H9 (cell line): ENCODE results near the gene DNAH8. TPM values are rescaled to one million over a fixed set of nuclear protein-coding genes. Genes with fewer than 3 reads are reported as not detected.

ENCODE experiments used
- DNase-seq: peaks from one replicate; pipeline ENCODE4 v3.0.0-alpha.2; 2017
- H2AFZ ChIP-seq: one replicate; pipeline ENCODE4 v1.6.1; 2013; ENCODE audit warnings: mild to moderate bottlenecking, low read length, control low read depth, moderate library complexity
- H2AK5ac ChIP-seq: 2 replicates; pipeline ENCODE4 v1.6.1; 2013; ENCODE audit warnings: low read length, control low read depth, mixed read lengths; ENCODE audit not compliant: insufficient read length
- H2BK120ac ChIP-seq: one replicate; pipeline ENCODE4 v1.6.1; 2013; ENCODE audit warnings: low read depth, mild to moderate bottlenecking, low read length, control low read depth, inconsistent platforms; ENCODE audit not compliant: poor library complexity, severe bottlenecking
- H2BK12ac ChIP-seq: 2 replicates; pipeline ENCODE4 v1.6.1; 2013; ENCODE audit warnings: low read length, control low read depth, mixed read lengths, low read depth; ENCODE audit not compliant: insufficient read length
- H2BK15ac ChIP-seq: 2 replicates; pipeline ENCODE4 v1.6.1; 2013; ENCODE audit warnings: low read depth, low read length, control low read depth
- H2BK20ac ChIP-seq: one replicate; pipeline ENCODE4 v1.6.1; 2013; ENCODE audit warnings: low read depth, mild to moderate bottlenecking, low read length, control low read depth, inconsistent platforms; ENCODE audit not compliant: poor library complexity, severe bottlenecking
- H2BK5ac ChIP-seq: 2 replicates; pipeline ENCODE4 v1.6.1; 2013; ENCODE audit warnings: low read length, control low read depth, mixed read lengths; ENCODE audit not compliant: insufficient read length
- H3K14ac ChIP-seq: 2 replicates; pipeline ENCODE4 v1.6.1; 2013; ENCODE audit warnings: low read length, control low read depth; ENCODE audit not compliant: insufficient read depth
- H3K18ac ChIP-seq: 2 replicates; pipeline ENCODE4 v1.6.1; 2013; ENCODE audit warnings: low read depth, mild to moderate bottlenecking, mixed read lengths, low read length, control low read depth; ENCODE audit not compliant: insufficient read length
- H3K23ac ChIP-seq: 2 replicates; pipeline ENCODE4 v1.6.1; 2013; ENCODE audit warnings: low read length, control low read depth, mixed read lengths, low read depth; ENCODE audit not compliant: insufficient read length
- H3K23me2 ChIP-seq: 2 replicates; pipeline ENCODE4 v1.6.1; 2013; ENCODE audit warnings: low read depth, mild to moderate bottlenecking, mixed read lengths, low read length, control low read depth; ENCODE audit not compliant: insufficient read length, poor library complexity, severe bottlenecking
- H3K27ac ChIP-seq: 2 replicates; pipeline ENCODE4 v1.5.1; 2013; ENCODE audit warnings: low read length, control low read depth, mixed read lengths, low read depth; ENCODE audit not compliant: insufficient read length
- H3K27me3 ChIP-seq: 2 replicates; pipeline ENCODE4 v1.6.1; 2013; ENCODE audit warnings: low read length, control low read depth, inconsistent platforms; ENCODE audit not compliant: insufficient read depth
- H3K4ac ChIP-seq: 2 replicates; pipeline ENCODE4 v1.6.1; 2013; ENCODE audit warnings: low read depth, mild to moderate bottlenecking, control low read depth, inconsistent platforms, low read length, moderate library complexity
- H3K4me1 ChIP-seq: 2 replicates; pipeline ENCODE4 v1.6.1; 2013; ENCODE audit warnings: low read length, control low read depth, inconsistent platforms; ENCODE audit not compliant: insufficient read depth
- H3K4me2 ChIP-seq: 2 replicates; pipeline ENCODE4 v1.6.1; 2013; ENCODE audit warnings: low read length, control low read depth, mixed read lengths; ENCODE audit not compliant: insufficient read length, insufficient read depth
- H3K56ac ChIP-seq: 2 replicates; pipeline ENCODE4 v1.6.1; 2013; ENCODE audit warnings: low read depth, mild to moderate bottlenecking, mixed read lengths, low read length, control low read depth; ENCODE audit not compliant: insufficient read length
- H3K79me1 ChIP-seq: 2 replicates; pipeline ENCODE4 v1.6.1; 2013; ENCODE audit warnings: low read depth, mild to moderate bottlenecking, moderate library complexity, low read length, control low read depth, inconsistent platforms; ENCODE audit not compliant: insufficient read depth, poor library complexity, severe bottlenecking
- H3K79me2 ChIP-seq: 2 replicates; pipeline ENCODE4 v1.6.1; 2013; ENCODE audit warnings: low read length, control low read depth, inconsistent platforms; ENCODE audit not compliant: insufficient read depth
- H3K9ac ChIP-seq: 2 replicates; pipeline ENCODE4 v1.6.1; 2013; ENCODE audit warnings: low read length, control low read depth, mixed read lengths; ENCODE audit not compliant: insufficient read length; ENCODE audit errors: extremely low read depth
- H3K9me3 ChIP-seq: one replicate; pipeline ENCODE4 v1.6.1; 2013; ENCODE audit warnings: low read depth, low read length, inconsistent platforms; ENCODE audit not compliant: control insufficient read depth
- H3T11ph ChIP-seq: one replicate; pipeline ENCODE4 v1.6.1; 2013; ENCODE audit warnings: mild to moderate bottlenecking, low read length, control low read depth, inconsistent platforms
- H4K20me1 ChIP-seq: one replicate; pipeline ENCODE4 v1.6.1; 2013; ENCODE audit not compliant: control insufficient read depth, insufficient read length, insufficient read depth
- H4K5ac ChIP-seq: 2 replicates; pipeline ENCODE4 v1.6.1; 2013; ENCODE audit warnings: low read depth, mild to moderate bottlenecking, mixed read lengths, low read length, control low read depth; ENCODE audit not compliant: insufficient read length
- H4K8ac ChIP-seq: replicated peaks from 2 replicates; pipeline ENCODE4 v1.6.1; 2013; ENCODE audit warnings: low read length, control low read depth, mixed read lengths, low read depth; ENCODE audit not compliant: insufficient read length
- H4K91ac ChIP-seq: 2 replicates; pipeline ENCODE4 v1.6.1; 2013; ENCODE audit warnings: low read depth, mild to moderate bottlenecking, moderate library complexity, mixed read lengths, low read length, control low read depth; ENCODE audit not compliant: insufficient read length
- H3K27ac Mint-ChIP-seq, 3 experiments: 2 replicates in 2 of 3; 3 replicates in 1 of 3; pipeline ENCODE4 v1.8.0; 2020 to 2021; ENCODE audit warnings: mixed read lengths in 3 of 3, mild to moderate bottlenecking in 1 of 3, moderate library complexity in 1 of 3
- H3K27me3 Mint-ChIP-seq: 2 replicates; pipeline ENCODE4 v1.8.0; 2021; ENCODE audit warnings: low read depth, mild to moderate bottlenecking, moderate library complexity, mixed read lengths
- H3K36me3 Mint-ChIP-seq, 3 experiments: 2 replicates in 2 of 3; 3 replicates in 1 of 3; pipeline ENCODE4 v1.8.0; 2020 to 2021; ENCODE audit warnings: low read depth in 3 of 3, mixed read lengths in 3 of 3; ENCODE audit not compliant: insufficient read depth in 1 of 3
- H3K4me1 Mint-ChIP-seq, 2 experiments: 2 replicates each; pipeline ENCODE4 v1.8.0; 2020; ENCODE audit warnings: mixed read lengths in 2 of 2
- H3K4me3 Mint-ChIP-seq, 2 experiments: 2 replicates in 1 of 2; 3 replicates in 1 of 2; pipeline ENCODE4 v1.8.0; 2020 to 2021; ENCODE audit warnings: mild to moderate bottlenecking in 2 of 2, mixed read lengths in 2 of 2, moderate library complexity in 1 of 2
- H3K9me3 Mint-ChIP-seq, 2 experiments: 2 replicates in 1 of 2; 3 replicates in 1 of 2; pipeline ENCODE4 v1.8.0; 2020; ENCODE audit warnings: mild to moderate bottlenecking in 2 of 2, mixed read lengths in 2 of 2, moderate library complexity in 1 of 2
- WGBS: extraction: QIAGEN DNeasy Blood & Tissue Kit; methylation state at CpG from one replicate; pipeline ENCODE4 v1.1.7; 2013; ENCODE audit warnings: missing lambda C conversion rate, low lambda C conversion rate, mixed read lengths; ENCODE audit not compliant: insufficient read length; ENCODE audit errors: extremely low coverage; 5-methylcytosine and 5-hydroxymethylcytosine counted together
- total RNA-seq: library from RNA; stranded (reverse); gene quantifications from 2 replicates; pipeline ENCODE4 v1.2.1, GENCODE V29; 2021
- TF ChIP-seq, protein P1 (sequence below): fragments of 200-600 bp; sonication (generic); conservative IDR thresholded peaks from 3 replicates; pipeline ENCODE4 v1.8.0; 2021; ENCODE audit warnings: antibody characterized with exemption, mild to moderate bottlenecking

DNAH8 gene
- total RNA-seq, 1 experiment from 2014 or later = not detected

DNA sequence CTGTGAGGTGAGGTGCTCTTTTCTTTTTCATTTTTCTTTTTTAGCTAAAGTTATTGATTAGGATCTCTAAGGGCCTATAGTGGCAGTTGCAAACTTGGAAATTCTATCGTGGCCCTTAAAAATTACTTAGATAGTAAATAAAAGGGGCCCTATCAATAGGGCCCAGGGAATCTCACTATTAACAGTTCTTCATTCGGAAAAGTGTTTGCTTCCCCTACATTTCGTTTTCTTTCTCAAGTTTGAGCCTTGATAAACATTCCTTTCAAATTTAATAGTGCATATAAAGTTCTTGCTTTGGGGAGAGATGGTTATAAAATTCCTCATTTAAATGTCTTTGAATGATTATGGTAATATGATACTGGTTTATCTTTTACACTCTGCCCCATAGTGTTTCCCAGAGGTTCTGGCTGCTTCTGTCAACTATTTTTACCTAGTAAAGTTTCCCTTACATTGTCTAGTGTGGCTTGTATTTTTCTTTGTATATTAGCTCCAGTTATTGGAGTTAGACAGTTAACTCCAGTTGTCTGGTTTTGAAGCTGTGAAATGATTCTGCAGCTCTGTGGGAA is 263.1 kb downstream of the DNAH8 start:
- Mint-ChIP-seq H3K9me3 (no peaks in the 10 kb centered on the region), H3K36me3 (no peaks in the 10 kb centered on the region), H3K4me1 (peaks cover 25 to 27% of the 10 kb centered on the region in 2 experiments), H3K27me3 (no peaks in the 10 kb centered on the region; the same call in 1 of the 2 replicates), H3K4me3 (no peak overlapping the region), H3K27ac (no peak overlapping the region)
- H4K91ac ChIP-seq = no peak overlapping the region
- no peaks in the 10 kb centered on the region for H3K79me1 ChIP-seq
- H3K4me2 ChIP-seq = no peak overlapping the region
- H3T11ph ChIP-seq = no peak overlapping the region
- no peaks in the 10 kb centered on the region; the same call in 1 of the 2 replicates for H3K79me2 ChIP-seq
- WGBS = no CpG with 5 or more reads among the region's 3 CpGs
- no peak for DNase-seq
- no peak overlapping the region for H3K14ac ChIP-seq
- no peak overlapping the region for H3K9ac ChIP-seq
- no peak overlapping the region for H3K23ac ChIP-seq
- TF ChIP-seq, protein P1, sequence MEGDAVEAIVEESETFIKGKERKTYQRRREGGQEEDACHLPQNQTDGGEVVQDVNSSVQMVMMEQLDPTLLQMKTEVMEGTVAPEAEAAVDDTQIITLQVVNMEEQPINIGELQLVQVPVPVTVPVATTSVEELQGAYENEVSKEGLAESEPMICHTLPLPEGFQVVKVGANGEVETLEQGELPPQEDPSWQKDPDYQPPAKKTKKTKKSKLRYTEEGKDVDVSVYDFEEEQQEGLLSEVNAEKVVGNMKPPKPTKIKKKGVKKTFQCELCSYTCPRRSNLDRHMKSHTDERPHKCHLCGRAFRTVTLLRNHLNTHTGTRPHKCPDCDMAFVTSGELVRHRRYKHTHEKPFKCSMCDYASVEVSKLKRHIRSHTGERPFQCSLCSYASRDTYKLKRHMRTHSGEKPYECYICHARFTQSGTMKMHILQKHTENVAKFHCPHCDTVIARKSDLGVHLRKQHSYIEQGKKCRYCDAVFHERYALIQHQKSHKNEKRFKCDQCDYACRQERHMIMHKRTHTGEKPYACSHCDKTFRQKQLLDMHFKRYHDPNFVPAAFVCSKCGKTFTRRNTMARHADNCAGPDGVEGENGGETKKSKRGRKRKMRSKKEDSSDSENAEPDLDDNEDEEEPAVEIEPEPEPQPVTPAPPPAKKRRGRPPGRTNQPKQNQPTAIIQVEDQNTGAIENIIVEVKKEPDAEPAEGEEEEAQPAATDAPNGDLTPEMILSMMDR = no peak
- no peaks in the 10 kb centered on the region for H3K27me3 ChIP-seq
- no peak overlapping the region for H2BK5ac ChIP-seq
- no peak overlapping the region for H4K8ac ChIP-seq
- no peak overlapping the region for H2BK20ac ChIP-seq
- H2BK15ac ChIP-seq = no peak overlapping the region
- H3K9me3 ChIP-seq = no peaks in the 10 kb centered on the region
- H2AK5ac ChIP-seq = no peak overlapping the region
- H2AFZ ChIP-seq = no peak overlapping the region
- H3K56ac ChIP-seq = no peak overlapping the region
- H2BK12ac ChIP-seq = no peak overlapping the region
- no peak overlapping the region for H2BK120ac ChIP-seq
- no peaks in the 10 kb centered on the region for H3K23me2 ChIP-seq
- H3K4ac ChIP-seq = no peak overlapping the region
- H4K5ac ChIP-seq = no peak overlapping the region
- H4K20me1 ChIP-seq = no peaks in the 10 kb centered on the region
- no peak overlapping the region for H3K27ac ChIP-seq
- H3K18ac ChIP-seq = no peak overlapping the region
- peaks cover 2% of the 10 kb centered on the region; the same call in 1 of the 2 replicates for H3K4me1 ChIP-seq
